GM12864 (cell line): ENCODE measurements around the gene PITPNM2.
A peak's percentile ranks its signal among the peaks of the same experiment; 100 is the strongest.

Experiments
- DNase-seq: peaks from one replicate; pipeline ENCODE4 v3.0.0-alpha.2; 2011; ENCODE audit warnings: low read depth
- H3K4me3 ChIP-seq: 2 replicates; pipeline ENCODE4 v1.5.1; 2011; ENCODE audit warnings: mild to moderate bottlenecking, low read depth, low read length, control low read depth
- TF ChIP-seq, protein P1 (sequence below): IDR thresholded peaks from 2 replicates; pipeline ENCODE4 v1.5.1; 2011; ENCODE audit warnings: low read depth, mild to moderate bottlenecking, moderate library complexity, low read length, control low read depth, inconsistent platforms; ENCODE audit errors: missing control alignments

PITPNM2 gene

GRCh38 chr12:123165537-123165936 is 14.6 kb upstream of the PITPNM2 start:
- TF ChIP-seq, protein P1, sequence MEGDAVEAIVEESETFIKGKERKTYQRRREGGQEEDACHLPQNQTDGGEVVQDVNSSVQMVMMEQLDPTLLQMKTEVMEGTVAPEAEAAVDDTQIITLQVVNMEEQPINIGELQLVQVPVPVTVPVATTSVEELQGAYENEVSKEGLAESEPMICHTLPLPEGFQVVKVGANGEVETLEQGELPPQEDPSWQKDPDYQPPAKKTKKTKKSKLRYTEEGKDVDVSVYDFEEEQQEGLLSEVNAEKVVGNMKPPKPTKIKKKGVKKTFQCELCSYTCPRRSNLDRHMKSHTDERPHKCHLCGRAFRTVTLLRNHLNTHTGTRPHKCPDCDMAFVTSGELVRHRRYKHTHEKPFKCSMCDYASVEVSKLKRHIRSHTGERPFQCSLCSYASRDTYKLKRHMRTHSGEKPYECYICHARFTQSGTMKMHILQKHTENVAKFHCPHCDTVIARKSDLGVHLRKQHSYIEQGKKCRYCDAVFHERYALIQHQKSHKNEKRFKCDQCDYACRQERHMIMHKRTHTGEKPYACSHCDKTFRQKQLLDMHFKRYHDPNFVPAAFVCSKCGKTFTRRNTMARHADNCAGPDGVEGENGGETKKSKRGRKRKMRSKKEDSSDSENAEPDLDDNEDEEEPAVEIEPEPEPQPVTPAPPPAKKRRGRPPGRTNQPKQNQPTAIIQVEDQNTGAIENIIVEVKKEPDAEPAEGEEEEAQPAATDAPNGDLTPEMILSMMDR = no peak
- H3K4me3 ChIP-seq = no peak overlapping the region
- no peak for DNase-seq

DNA sequence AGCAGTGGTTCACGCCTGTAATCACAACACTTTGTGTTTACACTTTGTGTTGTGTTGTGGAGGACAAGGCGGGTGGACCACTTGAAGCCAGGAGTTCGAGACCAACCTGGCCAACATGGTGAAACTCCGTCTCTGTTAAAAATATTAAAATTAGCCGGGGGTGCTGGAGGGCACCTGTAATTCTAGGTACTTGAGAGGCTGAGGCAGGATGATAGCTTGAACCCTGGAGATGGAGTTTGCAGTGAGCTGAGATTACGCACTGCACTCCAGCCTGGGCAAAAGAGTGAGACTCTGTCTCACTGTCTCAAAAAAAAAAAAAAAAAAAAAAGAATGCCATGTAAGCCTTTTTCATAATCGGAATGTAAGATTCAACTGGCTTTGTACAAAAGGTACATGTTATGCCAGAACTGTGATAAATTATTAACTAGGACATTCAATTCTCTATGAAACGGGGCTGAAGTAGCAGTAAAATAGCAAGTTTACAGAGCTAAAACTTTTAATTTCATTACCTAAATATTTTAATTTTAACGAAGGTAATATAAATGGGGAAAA is 13.9 kb upstream of the PITPNM2 start:
- TF ChIP-seq, protein P1 = no peak
- H3K4me3 ChIP-seq = no peak overlapping the region
- no peak for DNase-seq

- TF ChIP-seq, protein P1 = no peak
- peak; percentile 25 for DNase-seq
- H3K4me3 ChIP-seq = no peak overlapping the region; the same call in 1 of the 2 replicates
Measured at GRCh38 chr12:123164222-123164621, 13.3 kb upstream of the PITPNM2 start.

DNA sequence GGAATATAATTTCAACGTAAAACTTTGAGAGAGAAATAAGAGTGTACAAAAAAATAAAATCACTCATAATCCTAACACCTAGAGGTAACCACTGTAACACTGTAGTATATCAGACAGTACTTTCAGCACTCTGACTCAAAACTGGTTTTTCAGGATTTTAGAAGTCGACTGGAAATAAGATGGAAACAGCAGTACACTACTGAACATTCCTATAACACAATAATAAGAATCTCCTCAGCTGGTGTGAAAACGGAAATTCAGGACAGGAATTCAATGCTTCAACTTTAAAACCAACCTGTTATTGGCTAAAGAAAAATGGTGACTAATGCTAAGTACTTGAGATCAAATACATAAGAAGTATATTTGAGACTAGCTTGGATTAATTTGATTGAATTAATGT is 12.3 kb upstream of the PITPNM2 start:
- H3K4me3 ChIP-seq = no peak overlapping the region
- TF ChIP-seq, protein P1 = no peak
- DNase-seq = no peak

- no peak overlapping the region for H3K4me3 ChIP-seq
- TF ChIP-seq, protein P1 = no peak
- no peak for DNase-seq
Measured at GRCh38 chr12:123160801-123161487, 10.1 kb upstream of the PITPNM2 start.

DNA sequence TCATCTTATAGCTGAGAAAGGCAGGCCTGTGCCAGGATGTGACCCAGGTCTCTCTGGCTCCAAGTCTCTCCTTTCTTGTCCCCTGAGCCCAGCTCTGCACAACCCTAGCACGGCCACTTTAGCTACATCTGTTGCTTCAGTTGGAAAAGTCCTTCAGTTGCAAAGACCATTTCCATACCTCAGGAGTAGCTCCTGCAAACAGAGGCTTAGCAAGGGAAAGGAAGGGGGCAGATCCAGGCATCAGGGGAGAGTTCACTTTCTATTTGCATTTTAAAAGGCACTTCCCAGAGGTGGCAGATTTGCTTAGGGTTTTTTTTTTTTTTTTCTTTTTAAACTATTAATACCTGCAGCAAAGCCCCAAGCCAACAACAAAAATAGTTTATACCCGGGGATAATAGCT is 3.0 kb upstream of the PITPNM2 start:
- TF ChIP-seq, protein P1 = no peak
- H3K4me3 ChIP-seq = no peak overlapping the region
- DNase-seq = no peak

DNA sequence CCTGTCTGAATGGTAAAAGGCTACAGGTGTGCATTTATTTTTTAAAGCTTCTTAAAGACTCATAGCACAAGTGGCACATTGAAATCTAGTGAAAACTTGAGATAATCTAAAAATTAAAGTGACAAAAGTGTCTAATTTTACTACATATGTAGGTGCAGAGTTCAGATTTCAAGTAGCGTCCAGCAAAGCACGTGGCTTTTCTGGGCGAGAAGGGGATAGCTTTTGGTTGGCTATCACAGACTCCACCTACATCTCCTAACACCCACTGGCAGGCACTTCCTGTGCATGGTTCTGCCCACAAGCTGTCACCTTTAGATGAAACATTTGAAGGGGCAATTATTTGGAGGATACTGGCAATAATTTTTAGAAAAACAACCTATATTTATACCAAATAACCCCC is 1.9 kb upstream of the PITPNM2 start:
- H3K4me3 ChIP-seq = no peak overlapping the region
- TF ChIP-seq, protein P1 = no peak
- DNase-seq = no peak
